Amygdala (tissue), 56 donors: ENCODE measurements around the gene ZDHHC3.
"Not testable (repeated sequence)": the region's sequence is repeated elsewhere in the genome, so short reads cannot be mapped to it uniquely, and the experiment has no call there.

Experiments
- DNase-seq, 56 donors: peaks; one replicate each; lab custom pipeline; 2025; lab: John Stamatoyannopoulos, UW

Gene ZDHHC3

DNA sequence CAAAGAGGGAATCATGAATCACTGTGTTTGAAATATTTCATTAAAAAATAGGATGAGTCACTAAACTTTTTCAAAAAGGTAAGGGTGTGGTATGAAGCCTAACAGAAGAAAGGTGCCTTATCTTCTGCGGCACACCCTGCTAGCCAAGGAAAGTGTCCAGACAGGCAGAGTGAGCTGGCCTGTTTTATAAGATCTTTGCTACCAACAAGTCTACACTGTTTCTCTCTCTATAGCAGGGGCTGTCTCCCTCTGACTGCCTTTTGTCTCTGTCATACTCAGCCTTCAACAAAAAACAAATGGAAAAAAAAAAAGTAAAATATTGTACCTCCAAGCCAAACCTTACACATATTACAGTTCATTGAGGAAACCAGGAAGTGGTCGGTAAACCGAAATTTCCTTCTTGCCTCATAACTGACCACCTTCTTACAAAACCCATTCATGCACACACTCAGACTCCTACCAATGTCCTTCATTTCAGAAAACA lies 9.1 kb downstream of the ZDHHC3 start:
- DNase-seq: no peak

DNA sequence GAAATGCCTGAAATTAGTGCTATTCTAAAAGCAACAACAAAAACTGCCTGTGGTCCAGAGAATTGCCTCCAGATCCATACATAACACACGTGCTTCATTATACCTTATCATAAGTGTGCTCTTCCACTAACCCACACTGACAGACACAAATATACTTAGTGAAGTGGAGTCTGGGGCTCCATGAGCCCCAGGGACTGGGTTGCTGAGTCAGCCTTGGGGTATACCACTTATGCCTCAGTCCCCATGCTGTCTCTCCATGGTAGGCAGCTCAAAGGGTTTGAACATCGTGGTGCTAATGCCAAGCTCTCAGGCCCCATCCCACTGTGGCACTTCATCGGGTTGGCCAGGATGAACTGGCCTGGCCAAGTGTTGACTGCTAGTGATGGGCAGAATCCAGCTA lies 10.8 kb downstream of the ZDHHC3 start:
- no peak for DNase-seq

DNA sequence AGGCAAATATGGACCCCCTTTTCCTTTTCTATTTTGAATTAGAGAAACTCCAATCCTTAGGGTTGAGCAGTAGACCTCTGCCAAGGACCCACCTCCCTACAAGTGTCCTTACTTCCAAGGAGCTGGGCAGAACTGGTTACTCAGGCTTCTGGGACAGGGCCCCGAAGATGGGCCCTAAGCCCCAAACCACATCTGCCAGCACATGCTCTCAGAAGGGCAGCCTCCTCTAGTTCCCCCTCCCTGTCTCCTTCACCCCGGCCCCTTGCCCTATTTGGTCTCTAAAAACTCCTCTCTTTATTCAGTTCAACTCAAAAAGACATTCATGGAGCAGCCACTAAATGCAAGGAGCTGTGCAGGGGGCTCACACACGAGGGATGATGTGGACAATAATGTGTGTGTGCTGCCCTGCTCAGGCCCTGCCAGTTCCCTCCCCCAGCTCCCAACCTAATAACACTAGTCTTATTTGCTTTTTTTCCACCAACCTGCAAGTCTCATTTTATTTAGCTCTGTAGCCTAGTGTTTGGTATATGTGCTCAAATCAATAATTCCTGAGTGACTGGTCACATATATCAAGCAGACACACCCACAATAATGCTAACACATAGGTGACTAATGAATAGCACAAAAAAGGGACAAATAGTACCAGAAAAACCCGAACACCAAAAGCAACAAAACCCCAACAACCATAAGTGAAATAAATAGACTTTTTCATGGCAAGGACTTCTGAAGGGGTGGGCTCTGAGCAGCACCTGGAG lies 12.2 kb downstream of the ZDHHC3 start:
- DNase-seq: no peak

DNA sequence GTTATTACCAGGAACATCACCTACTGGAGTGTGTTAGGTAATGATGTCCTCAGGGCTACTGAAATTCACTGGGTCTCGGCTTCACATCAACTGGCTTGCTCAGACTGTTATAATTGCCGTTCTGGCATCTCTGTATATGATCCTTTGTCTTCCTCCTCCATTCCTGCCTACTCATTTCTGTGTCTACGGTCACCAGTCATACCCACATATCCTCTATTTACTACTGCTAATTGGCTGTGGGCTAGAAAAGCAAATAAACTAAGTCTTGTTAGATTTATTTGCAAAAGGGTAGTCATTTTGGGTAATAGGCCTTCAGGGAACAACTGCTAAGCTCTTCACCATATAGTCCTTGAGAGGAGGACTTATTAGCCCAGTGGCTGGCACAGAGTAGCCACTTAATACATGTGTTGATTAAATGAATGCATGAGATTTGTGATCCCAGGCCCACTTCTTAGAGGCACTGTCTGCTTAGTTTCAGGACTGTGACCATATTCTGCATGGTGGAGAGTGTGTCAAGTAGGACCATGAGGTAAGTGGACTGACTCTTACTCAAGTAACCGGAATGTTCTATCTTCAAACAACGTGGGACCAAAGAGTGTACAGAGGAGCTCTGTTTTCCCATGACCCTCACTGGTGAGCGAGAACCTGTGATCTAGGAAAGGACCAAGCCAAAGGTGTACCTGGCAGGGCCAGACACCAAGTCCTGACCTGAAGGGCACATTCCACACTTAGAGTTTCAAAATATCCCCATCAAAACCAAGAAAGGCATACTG lies 13.2 kb downstream of the ZDHHC3 start:
- DNase-seq: no peak

DNA sequence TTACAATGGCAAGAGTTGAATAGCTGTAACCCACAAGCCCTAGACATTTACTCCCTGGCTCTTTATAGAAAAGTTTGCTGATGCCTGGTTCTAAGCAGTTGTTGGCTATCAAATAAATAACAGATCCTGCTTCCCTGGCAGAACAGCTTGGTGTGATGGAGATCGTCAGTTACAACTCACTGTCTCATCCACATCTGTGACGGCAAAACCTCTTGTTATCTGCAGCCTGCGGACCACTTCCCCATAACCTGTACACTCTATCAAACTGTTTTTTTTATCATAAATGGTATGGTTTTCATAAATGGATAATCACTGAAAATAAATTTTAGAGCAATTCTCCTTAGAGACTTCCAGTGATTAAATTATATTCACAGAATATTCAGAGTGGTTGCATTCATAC lies 14.1 kb downstream of the ZDHHC3 start:
- DNase-seq: no peak

DNA sequence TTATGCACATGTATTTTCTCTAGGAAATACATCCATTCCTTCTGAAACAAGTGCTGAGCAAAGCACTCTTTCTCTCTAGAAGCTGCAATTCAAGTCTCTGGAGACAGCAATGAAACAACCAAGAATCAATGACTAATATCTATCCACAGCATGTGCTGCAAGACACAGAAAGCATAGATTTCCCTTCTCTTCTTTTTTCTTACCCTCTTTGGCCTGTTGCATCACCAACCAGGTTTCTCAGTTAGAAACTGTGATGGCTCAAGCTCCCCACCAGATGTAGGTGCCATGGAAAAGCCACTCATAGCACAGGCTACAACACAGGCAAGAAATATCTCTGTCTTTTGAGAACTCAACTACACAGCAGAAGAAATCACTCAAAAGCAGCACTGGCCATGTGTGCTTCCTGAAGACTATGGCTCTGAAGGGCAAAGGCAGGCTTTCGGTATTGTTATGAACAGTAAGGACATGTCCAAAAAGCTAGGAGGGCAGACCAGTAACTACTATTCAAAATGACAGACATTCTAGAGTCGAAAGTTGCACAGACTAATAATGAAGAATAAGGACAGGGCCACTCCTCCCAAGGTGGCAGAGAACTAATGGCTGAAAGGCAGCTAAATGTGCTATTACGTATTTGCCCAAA lies 15.5 kb downstream of the ZDHHC3 start:
- DNase-seq: no peak

DNA sequence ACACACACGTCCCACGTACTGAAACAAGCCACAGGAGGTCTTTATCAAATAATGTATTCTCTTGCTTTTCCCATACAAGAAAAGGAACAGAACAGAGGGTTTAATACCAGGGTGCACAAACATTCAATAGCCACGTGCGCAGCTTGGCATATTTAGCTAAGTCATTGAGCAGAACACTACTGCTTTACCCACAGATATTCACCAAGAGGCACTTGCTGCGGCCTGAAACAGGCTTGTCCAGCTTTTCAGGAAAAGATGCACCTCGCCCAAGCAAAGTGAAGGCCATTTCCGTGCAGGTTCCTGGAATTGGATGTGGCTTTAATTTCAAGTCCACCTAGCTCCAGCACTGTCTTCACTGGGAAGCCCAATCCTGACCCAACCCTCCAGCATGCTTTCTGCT lies 17.6 kb downstream of the ZDHHC3 start:
- DNase-seq: no peak

DNA sequence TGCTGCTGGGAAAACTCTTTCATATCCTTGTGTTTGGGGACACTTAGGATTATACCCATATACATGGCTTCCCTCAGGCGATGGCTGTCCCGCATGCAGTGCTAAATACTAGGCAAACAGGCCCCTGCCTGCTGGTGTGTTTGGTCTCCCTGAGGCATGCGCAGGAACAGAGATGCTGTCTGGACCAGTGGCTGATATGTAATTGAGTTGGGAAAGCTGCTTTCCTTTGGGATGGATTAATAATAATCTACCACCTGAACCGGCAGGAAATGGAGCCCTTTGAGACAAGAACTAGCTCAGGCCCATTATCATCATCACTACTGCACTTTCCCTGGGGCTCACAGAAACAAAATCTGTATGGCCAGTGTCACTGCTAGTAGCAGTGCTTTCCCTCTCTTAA lies 18.0 kb downstream of the ZDHHC3 start:
- DNase-seq: no peak

DNA sequence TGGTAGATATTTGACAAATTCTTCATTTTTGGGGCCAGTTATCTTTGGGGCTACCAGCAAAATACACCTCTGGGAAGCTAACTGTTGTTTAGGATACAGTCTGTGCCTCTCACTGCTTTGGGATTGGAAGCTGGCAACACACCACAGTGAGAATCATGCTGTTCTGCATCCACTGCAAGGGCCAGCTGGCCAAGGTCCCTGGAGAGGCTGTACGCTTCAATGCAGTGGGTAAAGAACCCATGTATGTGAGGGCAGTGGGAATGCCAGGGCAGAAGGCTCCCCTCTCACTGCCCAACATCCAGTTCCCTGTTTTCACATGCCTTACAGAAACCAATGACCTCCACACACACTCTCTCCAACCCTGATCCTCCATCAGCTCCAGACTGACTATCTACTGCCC lies 20.1 kb downstream of the ZDHHC3 start:
- DNase-seq: peak in 1 of 56 donors; percentile 13

DNA sequence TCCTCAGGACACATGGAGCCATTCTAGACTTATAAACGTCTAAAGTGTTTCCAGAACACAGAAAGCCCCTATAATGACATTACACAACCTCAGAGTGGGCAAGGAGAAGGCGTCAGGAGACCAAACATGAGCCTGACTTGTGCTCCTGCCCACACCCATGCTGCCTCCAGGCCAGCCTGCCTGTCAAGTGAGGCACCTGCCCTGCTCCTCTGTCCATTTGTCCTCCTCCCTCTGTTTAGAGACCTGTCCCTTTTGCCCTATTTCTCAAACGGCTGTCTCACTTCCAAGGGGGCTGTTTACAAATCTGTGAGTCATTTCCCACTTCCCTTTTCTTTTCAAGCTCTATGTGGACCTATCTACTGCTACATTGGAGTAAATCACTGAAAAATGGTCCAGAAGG lies 21.0 kb downstream of the ZDHHC3 start:
- no peak for DNase-seq

DNA sequence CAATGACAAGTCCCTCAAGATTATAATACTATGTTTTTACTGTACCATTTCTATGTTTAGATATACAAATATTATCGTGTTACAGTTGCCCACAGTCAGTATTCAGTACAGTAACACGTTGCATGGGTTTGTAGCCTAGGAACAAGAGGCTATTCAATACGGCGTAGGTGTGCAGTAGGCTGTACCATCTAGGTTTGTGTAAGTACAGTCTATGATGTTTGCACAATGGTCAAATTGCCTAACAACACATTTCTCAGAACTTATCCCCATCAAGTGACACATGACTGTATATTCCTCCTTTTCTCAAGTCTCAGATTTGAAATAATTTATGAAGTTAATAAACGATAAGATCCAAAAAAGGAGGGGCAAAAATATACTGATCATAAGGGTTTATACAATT lies 21.7 kb downstream of the ZDHHC3 start:
- DNase-seq: no peak

DNA sequence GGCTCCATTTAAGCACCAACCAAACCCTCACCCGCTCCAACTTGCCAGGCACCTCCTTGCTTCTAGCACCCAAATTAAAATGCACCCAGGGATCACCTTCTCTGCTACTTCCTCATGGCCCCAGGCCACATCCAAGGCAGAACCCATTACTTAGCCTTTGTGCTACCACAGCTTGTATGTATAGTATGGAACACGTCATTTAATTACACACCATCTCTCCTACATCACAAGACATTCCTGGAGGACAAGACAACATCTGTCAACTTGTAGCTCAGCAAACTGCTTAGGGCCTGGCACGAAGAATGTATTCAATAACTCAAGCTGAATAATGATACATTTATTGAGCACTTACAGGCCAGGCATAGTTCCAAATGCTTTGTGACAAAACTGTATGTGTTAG lies 23.3 kb downstream of the ZDHHC3 start:
- DNase-seq: no peak

DNA sequence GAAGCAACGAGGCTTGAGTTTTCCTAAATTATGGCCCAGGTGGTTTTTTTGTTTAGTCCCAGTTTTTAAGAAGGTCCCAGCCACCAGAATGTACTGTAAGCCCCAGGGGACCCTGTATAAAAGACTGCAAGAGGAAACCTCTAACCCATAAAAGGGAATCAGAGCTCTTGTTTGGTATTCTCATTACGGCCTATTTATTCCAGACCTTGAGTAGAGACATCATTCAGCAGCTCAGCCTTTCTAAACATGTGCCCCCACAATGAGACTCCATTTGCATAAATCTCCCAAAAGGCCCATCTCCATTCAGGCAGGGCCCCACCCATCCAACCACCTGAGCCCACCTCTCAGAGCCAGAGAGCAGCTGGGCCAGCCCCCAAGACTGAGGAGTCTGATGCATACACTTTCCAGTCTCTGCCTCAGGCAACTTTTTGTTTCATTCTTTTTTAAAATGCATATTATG lies 25.7 kb downstream of the ZDHHC3 start:
- no peak for DNase-seq

DNA sequence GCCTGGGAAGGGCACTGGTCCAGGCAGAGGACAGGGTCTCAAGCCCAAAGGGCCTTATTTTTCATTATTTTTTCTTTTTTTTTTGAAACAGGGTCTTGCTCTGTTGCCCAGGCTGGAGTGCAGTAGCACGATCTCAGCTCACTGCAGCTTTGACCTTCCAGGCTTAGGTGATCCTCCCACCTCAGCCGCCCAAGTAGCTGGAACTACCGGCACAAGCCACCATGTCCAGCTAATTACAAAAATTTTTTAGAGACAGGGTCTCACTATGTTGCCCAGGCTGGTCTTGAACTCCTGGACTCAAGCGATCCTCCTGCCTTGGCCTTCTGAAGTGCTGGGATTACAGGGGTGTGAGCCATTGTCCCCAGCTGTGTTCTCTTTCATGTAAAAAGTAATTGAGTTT lies 26.2 kb downstream of the ZDHHC3 start:
- DNase-seq: not testable (repeated sequence)

DNA sequence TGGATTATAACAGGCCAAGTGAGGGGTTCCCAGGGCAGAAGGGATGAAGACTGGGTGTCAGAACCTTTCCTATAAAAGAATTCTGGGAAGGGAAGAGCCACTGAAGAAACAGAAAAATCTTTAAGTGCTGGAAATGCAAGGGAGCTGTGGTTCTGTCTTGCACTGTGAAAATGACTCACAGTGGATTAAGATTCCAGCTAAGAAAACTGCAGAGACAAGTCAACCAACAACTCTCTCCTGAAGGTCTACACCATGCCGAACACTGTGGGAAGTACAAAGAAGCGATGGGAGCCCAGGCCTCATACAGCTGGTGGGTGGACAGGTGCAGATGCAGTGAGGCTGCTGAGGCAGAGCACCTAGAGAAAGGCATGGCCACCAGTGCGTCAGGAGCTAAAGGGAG lies 27.7 kb downstream of the ZDHHC3 start:
- no peak for DNase-seq

DNA sequence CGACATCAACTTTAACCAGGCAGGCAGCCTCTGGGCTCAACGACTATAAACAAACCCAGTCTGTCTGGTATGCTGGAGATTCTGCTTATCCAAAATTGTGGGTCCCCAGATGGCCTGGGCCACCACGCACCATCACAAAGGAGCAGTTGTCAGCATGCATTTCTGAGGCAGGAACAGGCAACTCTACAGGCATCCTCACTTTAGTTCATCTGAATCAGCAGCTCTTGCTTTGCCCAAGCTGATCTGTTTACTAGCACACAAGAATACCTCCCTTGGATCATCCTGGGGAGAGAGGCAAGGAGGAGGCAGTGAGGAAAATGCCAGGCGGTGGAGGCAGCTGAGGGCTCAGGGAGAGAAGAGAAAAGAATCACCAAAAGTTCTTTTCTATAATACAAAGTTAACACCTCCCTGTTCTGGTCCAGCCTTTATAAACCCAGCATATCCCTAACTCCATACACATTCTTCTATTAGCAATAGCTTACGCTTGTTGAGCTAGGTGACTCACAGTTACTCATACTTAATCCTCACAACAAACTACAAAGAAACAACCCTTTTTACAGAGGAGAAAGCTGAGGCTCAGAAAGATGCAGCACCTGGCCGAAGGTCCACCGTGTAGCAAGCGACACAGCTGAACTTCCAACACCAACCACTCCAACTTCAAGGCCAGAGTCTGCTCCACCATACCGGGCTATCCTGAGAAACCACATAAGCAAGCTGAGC lies 33.6 kb downstream of the ZDHHC3 start:
- no peak for DNase-seq

DNA sequence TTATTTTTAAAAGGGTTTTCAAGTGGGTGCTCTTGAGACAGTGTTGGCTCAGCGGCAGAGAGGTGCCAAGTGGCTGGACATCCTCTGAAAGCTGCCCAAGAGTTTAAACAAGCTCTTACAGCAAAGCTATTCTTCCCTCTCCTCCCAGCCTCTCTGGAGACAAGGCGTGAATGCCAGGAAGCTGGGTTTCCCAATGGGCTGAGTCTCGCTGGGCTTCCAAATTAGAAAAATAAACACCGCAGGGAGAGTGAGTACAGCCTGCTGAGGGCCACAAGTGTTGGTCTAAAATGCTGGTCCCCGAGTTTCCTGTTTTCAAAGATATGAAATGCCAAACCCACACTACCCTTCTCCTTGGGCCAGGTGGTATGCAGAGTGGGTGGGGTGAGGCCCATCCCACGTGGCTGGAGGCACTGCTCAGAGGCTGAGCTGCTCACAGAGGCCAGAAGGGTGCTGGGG lies 36.4 kb downstream of the ZDHHC3 start:
- peak in 17 of 56 donors; percentile 4 to 49 (median 15) for DNase-seq

DNA sequence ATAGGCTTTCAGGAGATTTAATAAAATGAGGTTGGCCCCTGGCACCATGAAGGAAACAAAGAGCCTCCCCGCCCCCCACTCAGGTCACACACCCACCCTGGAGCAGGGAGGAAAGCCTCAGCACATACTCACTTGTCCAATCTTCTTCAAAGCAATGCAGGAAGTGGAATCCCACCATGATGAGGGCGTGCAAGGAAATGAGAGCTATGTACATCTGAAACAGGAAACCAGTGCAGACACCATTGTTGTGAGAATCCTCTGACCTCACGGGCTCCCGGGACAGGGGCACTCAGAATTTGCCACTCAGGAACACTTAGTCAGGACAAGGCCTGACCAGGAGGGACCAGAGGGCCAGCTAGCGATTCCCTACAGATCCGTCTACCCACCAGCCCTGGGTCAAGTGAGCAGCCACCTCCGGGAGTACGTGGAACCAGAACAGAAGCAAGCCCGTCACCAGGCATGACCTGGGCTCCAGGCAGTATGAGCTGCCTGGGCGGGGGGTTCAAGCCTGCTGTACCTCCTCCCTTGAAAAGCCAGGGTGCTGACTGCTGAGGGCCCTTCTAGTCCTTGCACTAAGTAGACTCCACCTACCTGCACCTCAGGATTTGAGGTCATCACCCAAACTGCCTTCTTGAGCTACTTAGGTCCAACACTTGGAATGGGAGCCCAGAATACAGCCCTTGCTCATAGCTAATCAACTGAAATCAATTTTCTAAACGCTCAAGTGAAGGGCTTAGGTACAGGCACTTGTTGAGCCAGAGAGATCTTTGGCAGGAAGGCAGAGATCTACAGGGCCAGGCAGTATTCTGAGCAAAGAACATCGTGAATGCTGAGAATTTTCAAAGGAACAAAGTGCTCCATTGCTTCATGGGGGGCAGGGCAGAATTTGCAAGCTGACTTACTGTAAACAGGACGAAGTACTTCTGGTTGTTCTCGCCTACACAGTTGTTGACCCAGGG lies 42.7 kb downstream of the ZDHHC3 start:
- DNase-seq: no peak

DNA sequence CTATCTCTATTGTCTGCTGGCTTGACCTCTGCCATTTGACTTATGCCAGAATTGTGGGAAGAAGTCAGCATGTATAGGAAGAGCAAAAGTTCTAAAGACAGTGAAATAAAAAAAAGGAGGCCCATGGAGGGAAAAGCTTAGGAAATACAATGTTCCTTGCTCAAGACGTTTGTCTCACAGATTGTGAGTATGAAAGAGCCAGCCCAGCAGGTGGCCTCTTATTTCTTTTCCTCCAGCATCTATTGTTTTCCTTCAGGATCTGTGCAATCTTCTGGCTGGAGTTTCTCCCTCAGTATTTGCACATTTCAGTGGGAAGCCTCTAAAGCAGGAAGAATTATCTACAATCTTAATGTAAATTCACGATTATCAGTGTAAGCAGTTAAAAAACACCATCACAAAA lies 43.7 kb downstream of the ZDHHC3 start:
- DNase-seq: no peak
